IPS DF 6.9 (cell line): Measurements from ENCODE around the gene SFN.

Experiments used
- DNase-seq: peaks from one replicate; pipeline ENCODE4 v3.0.0-alpha.2; 2013; ENCODE audit warnings: low read depth, low spot score
- H3K27ac ChIP-seq: one replicate; pipeline ENCODE4 v1.5.1; 2013; ENCODE audit warnings: low read length, control low read depth
- H3K27me3 ChIP-seq: 2 replicates; pipeline ENCODE4 v1.6.1; 2013; ENCODE audit warnings: mild to moderate bottlenecking, low read length; ENCODE audit not compliant: control insufficient read depth, insufficient read depth
- H3K36me3 ChIP-seq: 2 replicates; pipeline ENCODE4 v1.6.1; 2013; ENCODE audit warnings: low read length; ENCODE audit not compliant: control insufficient read depth, insufficient read depth
- H3K4me1 ChIP-seq: 2 replicates; pipeline ENCODE4 v1.6.1; 2013; ENCODE audit warnings: low read length; ENCODE audit not compliant: control insufficient read depth, insufficient read depth
- H3K4me3 ChIP-seq: 2 replicates; pipeline ENCODE4 v1.5.1; 2013; ENCODE audit warnings: mild to moderate bottlenecking, low read length
- H3K9me3 ChIP-seq: 2 replicates; pipeline ENCODE4 v1.6.1; 2013; ENCODE audit warnings: low read length, inconsistent platforms; ENCODE audit not compliant: control insufficient read depth, insufficient read depth
- whole genome bisulfite sequencing: extraction: QIAGEN DNeasy Blood & Tissue Kit; methylation state at CpG from one replicate; pipeline ENCODE4 v1.1.7; 2013; ENCODE audit warnings: mixed read lengths, missing lambda C conversion rate; ENCODE audit not compliant: insufficient read length, insufficient coverage; 5-methylcytosine and 5-hydroxymethylcytosine counted together

The SFN gene

GRCh38 chr1:26855636-26856035, 7.3 kb upstream of the SFN start:
- Histone ChIP-seq H3K36me3 (peaks cover 12% of the 10 kb centered on the region), H3K4me1 (peaks cover 5% of the 10 kb centered on the region), H3K4me3 (no peak overlapping the region), H3K27ac (no peak overlapping the region), H3K27me3 (no peaks in the 10 kb centered on the region), H3K9me3 (no peaks in the 10 kb centered on the region)
- WGBS, result no CpG with 5 or more reads among the region's 4 CpGs
- DNase-seq, result no peak

GRCh38 chr1:26856181-26856580, 6.8 kb upstream of the SFN start:
- H3K9me3 ChIP-seq, result no peaks in the 10 kb centered on the region
- DNase-seq, result no peak
- no peak overlapping the region for H3K4me3 ChIP-seq
- peaks cover 8% of the 10 kb centered on the region for H3K36me3 ChIP-seq
- H3K27me3 ChIP-seq, result no peaks in the 10 kb centered on the region
- peaks cover 5% of the 10 kb centered on the region for H3K4me1 ChIP-seq
- WGBS, result no CpG with 5 or more reads among the region's 11 CpGs
- no peak overlapping the region for H3K27ac ChIP-seq

GRCh38 chr1:26856604-26857469, 6.1 kb upstream of the SFN start:
- H3K9me3 ChIP-seq, result no peaks in the 10 kb centered on the region
- H3K4me3 ChIP-seq, result no peak overlapping the region
- DNase-seq, result no peak
- H3K27me3 ChIP-seq, result no peaks in the 10 kb centered on the region
- peaks cover 5% of the 10 kb centered on the region for H3K4me1 ChIP-seq
- H3K36me3 ChIP-seq, result peaks cover 1% of the 10 kb centered on the region
- no peak overlapping the region for H3K27ac ChIP-seq
- no CpG with 5 or more reads among the region's 21 CpGs for WGBS

- H3K27ac ChIP-seq, result no peak overlapping the region
- no peak for DNase-seq
- peaks cover 5% of the 10 kb centered on the region for H3K4me1 ChIP-seq
- H3K4me3 ChIP-seq, result no peak overlapping the region
- no peaks in the 10 kb centered on the region for H3K9me3 ChIP-seq
- no peaks in the 10 kb centered on the region; the same call in 1 of the 2 replicates for H3K36me3 ChIP-seq
- H3K27me3 ChIP-seq, result no peaks in the 10 kb centered on the region
- WGBS, result no CpG with 5 or more reads among the region's 8 CpGs
Measured at GRCh38 chr1:26857473-26858060, 5.4 kb upstream of the SFN start.

GRCh38 chr1:26858160-26858559, 4.8 kb upstream of the SFN start:
- no CpG with 5 or more reads among the region's 4 CpGs for WGBS
- H3K36me3 ChIP-seq, result no peaks in the 10 kb centered on the region; the same call in 1 of the 2 replicates

GRCh38 chr1:26858891-26859640, 3.9 kb upstream of the SFN start:
- no peak overlapping the region for H3K27ac ChIP-seq
- H3K4me1 ChIP-seq, result peaks cover 9% of the 10 kb centered on the region

More at GRCh38 chr1:26858160-26858559, 4.8 kb upstream of the SFN start:
- Histone ChIP-seq H3K27me3 (no peaks in the 10 kb centered on the region), H3K4me1 (peaks cover 8% of the 10 kb centered on the region), H3K9me3 (no peaks in the 10 kb centered on the region), H3K27ac (no peak overlapping the region), H3K4me3 (no peak overlapping the region)
- no peak for DNase-seq

GRCh38 chr1:26861286-26861701, 1.7 kb upstream of the SFN start:
- no CpG with 5 or more reads among the region's 5 CpGs for WGBS
- Histone ChIP-seq H3K4me1 (peaks cover 10% of the 10 kb centered on the region), H3K4me3 (no peak overlapping the region), H3K27ac (no peak overlapping the region), H3K9me3 (no peaks in the 10 kb centered on the region), H3K27me3 (no peaks in the 10 kb centered on the region; the same call in 1 of the 2 replicates), H3K36me3 (no peaks in the 10 kb centered on the region)
- no peak for DNase-seq

More at GRCh38 chr1:26858891-26859640, 3.9 kb upstream of the SFN start:
- WGBS, result no CpG with 5 or more reads among the region's 7 CpGs
- no peaks in the 10 kb centered on the region; the same call in 1 of the 2 replicates for H3K36me3 ChIP-seq
- no peak overlapping the region for H3K4me3 ChIP-seq
- H3K27me3 ChIP-seq, result no peaks in the 10 kb centered on the region; the same call in 1 of the 2 replicates
- no peaks in the 10 kb centered on the region for H3K9me3 ChIP-seq
- DNase-seq, result no peak

GRCh38 chr1:26861889-26862378, 1.0 kb upstream of the SFN start:
- peaks cover 8% of the 10 kb centered on the region for H3K4me1 ChIP-seq
- H3K27me3 ChIP-seq, result no peaks in the 10 kb centered on the region; the same call in 1 of the 2 replicates
- H3K27ac ChIP-seq, result no peak overlapping the region
- H3K9me3 ChIP-seq, result no peaks in the 10 kb centered on the region
- no peaks in the 10 kb centered on the region for H3K36me3 ChIP-seq
- no peak overlapping the region for H3K4me3 ChIP-seq
- no CpG with 5 or more reads among the region's 7 CpGs for WGBS
- DNase-seq, result no peak

GRCh38 chr1:26863685-26864077, 732 bp downstream of the SFN start:
- Histone ChIP-seq H3K9me3 (no peaks in the 10 kb centered on the region), H3K27me3 (no peaks in the 10 kb centered on the region; the same call in 1 of the 2 replicates), H3K27ac (no peak overlapping the region), H3K4me1 (peaks cover 5% of the 10 kb centered on the region; the same call in 1 of the 2 replicates), H3K36me3 (no peaks in the 10 kb centered on the region), H3K4me3 (no peak overlapping the region)
- WGBS, result no CpG with 5 or more reads among the region's 20 CpGs
- no peak for DNase-seq
